NCI-H1092 treated with DMSO at 0.1 percent for 48 hours (cell line): ENCODE measurements around the gene EMP3.
A peak's percentile ranks its signal among the peaks of the same experiment; 100 is the strongest.
"Not testable (repeated sequence)": the region's sequence is repeated elsewhere in the genome, so short reads cannot be mapped to it uniquely, and the experiment has no call there.

Experiments
- DNase-seq: peaks from one replicate; lab custom pipeline; 2025; lab: John Stamatoyannopoulos, UW

Gene EMP3

DNA sequence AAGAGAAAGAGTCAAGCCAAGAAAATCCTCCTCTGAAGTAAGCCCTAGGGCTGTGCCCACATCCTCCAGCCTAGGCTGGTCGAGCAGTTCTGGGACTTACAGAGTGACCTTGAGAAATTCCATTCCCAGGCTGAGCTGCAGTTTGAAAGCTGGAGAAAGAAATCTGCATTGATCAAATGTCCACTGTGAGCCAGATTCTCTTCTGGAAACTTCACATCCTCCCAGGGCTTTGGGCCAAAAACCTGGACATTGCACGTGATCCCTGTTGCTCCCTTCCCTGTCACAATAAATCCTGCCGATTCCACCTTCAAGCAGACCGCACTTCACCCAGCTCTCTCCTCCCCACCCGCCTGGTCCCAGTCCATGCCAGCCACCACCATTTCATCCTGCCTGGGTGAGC, 22.7 kb downstream of the EMP3 start:
- DNase-seq: no peak

DNA sequence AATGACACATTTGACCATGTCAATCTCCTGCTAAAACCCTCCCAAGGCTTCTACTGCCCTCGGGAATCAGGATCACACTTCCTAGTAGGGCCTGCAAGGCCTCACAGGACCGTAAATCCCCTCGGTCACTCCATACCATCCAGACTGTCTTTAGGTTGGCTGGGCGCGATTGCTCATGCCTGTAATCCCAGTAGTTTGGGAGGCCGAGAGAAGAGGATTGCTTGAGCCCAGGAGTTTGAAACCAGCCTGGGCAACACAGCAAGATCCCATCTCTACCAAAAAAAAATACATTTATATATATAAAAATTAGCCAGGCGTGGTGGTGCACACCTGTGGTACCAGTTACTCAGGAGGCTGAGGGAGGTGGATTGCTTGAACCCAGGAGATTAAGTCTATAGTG, 23.4 kb downstream of the EMP3 start:
- no peak for DNase-seq

- no peak for DNase-seq
These were observed 25.5 kb downstream of the EMP3 start for GRCh38 chr19:48350856-48351255.

DNA sequence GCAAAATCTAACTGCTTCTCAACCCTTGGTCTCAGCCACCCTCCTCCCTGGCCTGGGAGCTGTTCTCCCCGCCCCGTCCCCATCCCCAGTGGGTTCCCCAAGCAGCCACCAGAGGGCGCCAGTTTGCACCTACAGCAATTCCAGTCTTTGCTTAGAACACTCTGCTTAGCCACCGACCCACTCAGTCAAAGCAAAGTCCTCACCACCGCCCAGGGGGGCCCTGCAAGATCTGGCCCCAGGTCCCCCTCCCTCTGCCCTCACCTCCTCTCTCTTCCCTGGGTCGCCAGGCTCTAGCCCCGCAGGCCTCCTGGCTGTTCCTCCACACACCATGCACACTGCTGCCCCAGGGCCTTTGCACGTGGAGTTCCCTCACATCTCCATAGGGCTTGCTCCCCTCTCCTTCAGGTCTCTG, 26.0 kb downstream of the EMP3 start:
- peak; percentile 20 for DNase-seq

DNA sequence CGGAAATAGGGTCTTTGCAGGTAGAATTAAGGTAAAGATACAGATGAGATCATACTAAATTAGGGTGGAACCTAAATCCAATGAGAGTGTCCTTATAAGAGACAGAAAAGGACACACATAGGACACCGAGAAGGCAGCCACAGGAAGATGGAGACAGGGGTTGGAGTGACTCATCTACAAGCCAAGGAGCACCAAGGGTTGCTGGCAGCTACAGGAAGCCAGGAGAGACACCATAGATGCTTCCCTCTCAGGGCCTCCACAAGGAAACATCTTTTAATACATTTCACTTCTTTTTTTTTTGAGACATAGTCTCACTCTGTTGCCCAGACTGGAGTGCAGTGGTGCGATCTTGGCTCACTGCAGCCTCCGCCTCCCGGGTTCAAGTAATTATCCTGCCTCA, 28.3 kb downstream of the EMP3 start:
- DNase-seq: no peak

DNA sequence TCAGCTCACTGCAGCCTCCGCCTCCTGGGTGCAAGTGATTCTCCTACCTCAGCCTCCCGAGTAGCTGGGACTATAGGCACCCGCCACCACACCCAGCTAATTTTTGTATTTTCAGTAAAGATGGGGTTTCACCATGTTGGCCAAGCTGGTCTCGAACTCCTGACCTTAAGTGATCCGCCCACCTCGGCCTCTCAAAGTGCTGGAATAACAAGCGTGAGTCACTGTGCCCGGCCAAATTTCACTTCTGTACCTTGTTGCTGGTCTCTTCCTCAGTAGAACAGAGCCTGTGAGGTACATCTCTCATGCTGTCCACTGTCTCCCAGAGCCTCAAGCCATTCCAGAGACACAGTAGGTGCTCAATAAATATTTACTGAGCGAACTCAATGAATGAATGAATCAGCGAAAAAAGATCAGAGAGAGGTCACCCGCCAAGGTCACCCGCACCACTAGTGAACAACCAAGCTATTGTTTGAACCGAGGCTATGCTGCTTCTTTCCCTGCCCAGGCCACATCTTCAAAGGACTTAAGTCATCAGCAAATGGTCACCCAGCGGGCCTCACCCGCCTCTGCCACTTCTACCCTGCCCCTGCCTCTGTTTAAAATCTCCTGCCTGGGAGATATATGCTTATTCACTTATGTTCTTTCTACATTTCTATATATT, 29.1 kb downstream of the EMP3 start:
- no peak for DNase-seq

DNA sequence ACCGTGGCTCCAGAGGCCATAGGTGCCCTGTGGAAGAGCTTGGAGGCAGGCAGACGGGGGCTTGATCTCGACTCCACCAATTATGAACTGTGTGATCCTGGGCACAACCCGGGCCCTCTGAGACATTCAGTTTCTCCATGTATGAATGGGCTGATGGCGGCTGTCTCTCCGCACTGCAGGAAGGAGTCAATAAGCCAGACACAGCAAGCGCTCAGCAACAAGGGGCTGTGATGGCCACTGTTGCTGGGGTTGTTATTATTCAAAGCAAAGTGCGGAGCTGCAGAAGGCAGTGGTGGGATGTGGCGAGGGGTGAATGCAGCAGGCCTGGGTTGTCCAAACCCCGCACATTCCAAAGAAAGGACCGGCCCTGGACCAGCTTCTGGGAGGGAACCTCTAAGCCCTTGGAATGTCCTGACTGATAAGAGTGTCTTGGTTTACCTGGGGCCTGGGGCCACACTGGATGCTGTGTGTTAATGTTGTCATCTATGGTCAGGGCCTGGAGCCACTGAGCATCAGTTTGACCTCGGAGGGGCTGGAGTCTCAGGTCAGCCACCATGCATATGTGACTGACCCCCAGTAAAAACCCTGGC, 30.1 kb downstream of the EMP3 start:
- DNase-seq: no peak

GRCh38 chr19:48359123-48359522, 33.8 kb downstream of the EMP3 start:
- no peak for DNase-seq

DNA sequence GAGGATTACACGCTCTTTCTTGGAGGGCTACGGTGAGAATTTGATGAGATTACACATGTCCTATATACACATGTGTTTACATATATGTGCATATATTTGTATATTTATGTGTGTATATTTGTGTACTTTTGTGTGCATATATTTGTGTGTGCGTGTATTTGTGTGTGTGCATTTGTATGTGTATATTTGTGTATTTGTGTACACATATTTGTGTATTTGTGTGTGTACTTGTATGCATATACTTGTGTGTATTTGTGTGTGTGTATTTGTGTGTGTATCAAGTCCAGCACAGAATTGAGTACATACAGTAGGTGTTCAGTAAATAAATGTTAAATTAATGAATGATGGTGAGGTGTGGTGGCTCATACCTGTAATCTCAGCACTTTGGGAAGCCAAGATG, 36.6 kb downstream of the EMP3 start:
- DNase-seq: no peak

- peak; percentile 89 for DNase-seq
These were observed 37.6 kb downstream of the EMP3 start for GRCh38 chr19:48362716-48363499.

- no peak for DNase-seq
These were observed 38.1 kb downstream of the EMP3 start for GRCh38 chr19:48363500-48363809.

- DNase-seq: peak; percentile 98
These were observed 38.7 kb downstream of the EMP3 start, which contains the start of the genes SYNGR4 and TMEM143 for GRCh38 chr19:48363810-48364597. Gene SYNGR4, plus strand, starts transcription at chr19:48364367. Its CDS starts 1,476 bp downstream, at chr19:48365843. Gene TMEM143, minus strand, starts transcription at chr19:48363940. Its CDS starts 20 bp downstream, at chr19:48363920.

DNA sequence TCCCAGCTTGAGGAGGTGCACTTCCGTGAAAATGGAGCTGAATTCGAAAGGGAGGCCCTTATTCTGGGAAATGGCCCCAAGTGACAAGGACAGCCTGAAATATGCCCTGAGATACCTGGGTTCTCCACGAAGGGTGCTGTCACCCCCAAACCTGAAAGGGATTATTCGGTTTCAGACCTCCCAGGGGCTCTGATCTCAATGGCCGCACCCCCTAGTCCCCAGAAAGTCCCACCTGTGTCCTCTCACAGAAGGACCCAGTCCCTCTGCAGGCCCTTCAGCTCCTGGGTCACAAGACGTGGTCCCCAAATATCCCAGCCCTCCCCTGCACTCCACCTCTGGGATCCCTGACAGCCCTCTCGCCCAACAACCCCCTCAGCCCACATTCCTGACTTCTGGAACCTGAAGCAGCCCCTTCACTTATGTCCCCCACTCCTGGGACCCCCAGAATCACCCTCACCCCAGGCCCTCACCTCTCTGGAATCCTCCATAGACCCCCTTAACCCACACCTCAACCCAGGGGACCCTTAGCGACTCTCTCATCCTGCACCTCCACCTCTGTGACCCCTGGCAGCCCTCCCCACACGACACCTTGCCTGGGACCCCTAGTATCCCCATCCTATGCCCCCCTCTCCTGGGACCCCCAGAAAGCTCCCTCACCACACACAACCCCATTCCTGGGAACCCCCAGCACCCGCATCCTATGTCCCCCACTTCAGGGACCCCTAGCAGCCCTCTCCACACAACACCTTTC, 39.4 kb downstream of the EMP3 start:
- no peak for DNase-seq

- no peak for DNase-seq
These were observed 40.2 kb downstream of the EMP3 start for GRCh38 chr19:48365602-48366001.

- no peak for DNase-seq
These were observed 42.5 kb downstream of the EMP3 start for GRCh38 chr19:48367855-48368254.

DNA sequence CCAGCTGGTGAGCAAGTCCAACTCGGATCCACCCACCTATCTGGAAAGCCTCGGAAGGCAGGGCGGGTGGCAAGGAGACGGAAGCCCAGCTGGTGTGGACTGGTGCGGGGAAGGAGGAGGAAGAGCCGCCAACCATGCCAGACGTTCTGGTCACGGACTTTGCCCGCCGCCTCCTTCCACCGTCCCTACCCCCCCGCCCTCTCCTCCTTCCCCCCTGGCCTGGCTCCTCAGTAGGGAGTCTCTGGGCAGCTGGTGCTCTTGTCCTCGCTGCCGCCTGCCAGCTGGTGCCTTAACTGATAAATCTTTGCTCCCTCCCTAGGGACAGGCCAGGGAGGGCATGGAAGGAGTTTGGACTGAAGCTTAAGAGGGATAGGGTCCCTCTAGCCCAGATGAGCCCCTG, 43.6 kb downstream of the EMP3 start:
- DNase-seq: peak; percentile 43

GRCh38 chr19:48370955-48371354, 45.6 kb downstream of the EMP3 start:
- no peak for DNase-seq

- no peak for DNase-seq
These were observed 46.0 kb downstream of the EMP3 start for GRCh38 chr19:48371367-48371766.

- not testable (repeated sequence) for DNase-seq
These were observed 46.4 kb downstream of the EMP3 start for GRCh38 chr19:48371771-48372170.

DNA sequence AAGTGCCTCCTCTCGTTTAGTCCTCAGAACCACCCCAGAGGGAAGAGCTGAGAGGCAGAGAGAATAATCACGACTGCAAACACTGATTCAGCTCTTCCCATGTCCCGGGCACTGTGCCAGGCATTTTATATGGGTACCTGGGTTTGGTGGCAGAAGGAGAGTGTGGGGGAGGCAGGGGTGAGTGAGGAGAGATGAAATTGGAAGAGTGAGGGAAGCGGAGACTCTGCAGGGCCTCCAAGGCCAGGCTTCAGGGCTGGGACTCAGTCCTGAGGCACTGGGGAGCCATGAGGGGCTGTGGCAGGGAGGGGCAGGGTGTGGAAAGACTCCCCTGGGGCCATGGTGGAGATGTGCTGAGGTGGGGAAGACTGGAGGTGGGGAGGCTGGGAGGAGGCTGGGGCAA, 47.6 kb downstream of the EMP3 start:
- peak; percentile 83 for DNase-seq

GRCh38 chr19:48373567-48373966, 48.2 kb downstream of the EMP3 start:
- no peak for DNase-seq

GRCh38 chr19:48378194-48378570, 52.8 kb downstream of the EMP3 start:
- no peak for DNase-seq
